DND-41 (cell line): ENCODE results near the gene CCDC40.

ENCODE experiments used
- EZH2 ChIP-seq: IDR thresholded peaks from 3 replicates; pipeline ENCODE4 v1.6.1; 2012; ENCODE audit warnings: borderline replicate concordance, low read depth, mild to moderate bottlenecking, moderate library complexity, low read length, inconsistent platforms; ENCODE audit not compliant: severe bottlenecking
- TF ChIP-seq, protein P1 (sequence below): IDR thresholded peaks from 2 replicates; pipeline ENCODE4 v1.5.1; 2012; ENCODE audit warnings: borderline replicate concordance, low read length, moderate library complexity, mild to moderate bottlenecking; ENCODE audit not compliant: poor library complexity, severe bottlenecking; ENCODE audit errors: extremely low read depth

DNA sequence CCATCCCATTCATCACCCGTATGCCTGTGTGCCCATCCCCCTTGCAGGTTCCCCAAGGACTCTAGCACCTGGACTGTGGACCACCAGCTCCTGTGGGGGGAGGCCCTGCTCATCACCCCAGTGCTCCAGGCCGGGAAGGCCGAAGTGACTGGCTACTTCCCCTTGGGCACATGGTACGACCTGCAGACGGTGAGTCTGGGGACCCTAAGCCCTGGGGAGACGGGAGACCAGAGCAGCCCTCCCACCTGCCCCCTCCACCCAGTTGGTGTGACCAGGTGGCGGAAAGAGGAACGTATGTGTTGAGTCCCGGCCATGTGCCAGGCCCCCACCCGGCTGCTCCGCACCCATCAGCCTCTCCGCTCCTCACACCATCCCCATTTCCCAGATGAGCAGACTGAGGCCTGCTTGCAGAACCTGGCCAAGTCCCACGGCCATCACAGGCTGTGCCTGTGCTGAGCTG is 80.5 kb downstream of the CCDC40 start:
- TF ChIP-seq EZH2: no peak
- TF ChIP-seq, protein P1, sequence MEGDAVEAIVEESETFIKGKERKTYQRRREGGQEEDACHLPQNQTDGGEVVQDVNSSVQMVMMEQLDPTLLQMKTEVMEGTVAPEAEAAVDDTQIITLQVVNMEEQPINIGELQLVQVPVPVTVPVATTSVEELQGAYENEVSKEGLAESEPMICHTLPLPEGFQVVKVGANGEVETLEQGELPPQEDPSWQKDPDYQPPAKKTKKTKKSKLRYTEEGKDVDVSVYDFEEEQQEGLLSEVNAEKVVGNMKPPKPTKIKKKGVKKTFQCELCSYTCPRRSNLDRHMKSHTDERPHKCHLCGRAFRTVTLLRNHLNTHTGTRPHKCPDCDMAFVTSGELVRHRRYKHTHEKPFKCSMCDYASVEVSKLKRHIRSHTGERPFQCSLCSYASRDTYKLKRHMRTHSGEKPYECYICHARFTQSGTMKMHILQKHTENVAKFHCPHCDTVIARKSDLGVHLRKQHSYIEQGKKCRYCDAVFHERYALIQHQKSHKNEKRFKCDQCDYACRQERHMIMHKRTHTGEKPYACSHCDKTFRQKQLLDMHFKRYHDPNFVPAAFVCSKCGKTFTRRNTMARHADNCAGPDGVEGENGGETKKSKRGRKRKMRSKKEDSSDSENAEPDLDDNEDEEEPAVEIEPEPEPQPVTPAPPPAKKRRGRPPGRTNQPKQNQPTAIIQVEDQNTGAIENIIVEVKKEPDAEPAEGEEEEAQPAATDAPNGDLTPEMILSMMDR: no peak
